Embryonic facial prominence (tissue), 1 donor: ENCODE data around the gene PFN1.

Experiments
- DNase-seq: peaks from one replicate; pipeline ENCODE4 v3.0.0-alpha.2; 2016; ENCODE audit errors: extremely low spot score

The PFN1 gene

GRCh38 chr17:4896332-4897197, 51.8 kb downstream of the PFN1 start:
- DNase-seq: no peak

GRCh38 chr17:4895657-4896331, 52.5 kb downstream of the PFN1 start:
- DNase-seq: no peak
